CD4-positive, alpha-beta T cell treated with Interleukin-2 at 100 ng/mL for 4 hours (primary cell): Measurements from ENCODE around the gene TCERG1L.

Experiments used
- DNase-seq: peaks from one replicate; pipeline ENCODE4 v3.0.0-alpha.2; 2020; ENCODE audit warnings: low spot score

Gene TCERG1L

DNA sequence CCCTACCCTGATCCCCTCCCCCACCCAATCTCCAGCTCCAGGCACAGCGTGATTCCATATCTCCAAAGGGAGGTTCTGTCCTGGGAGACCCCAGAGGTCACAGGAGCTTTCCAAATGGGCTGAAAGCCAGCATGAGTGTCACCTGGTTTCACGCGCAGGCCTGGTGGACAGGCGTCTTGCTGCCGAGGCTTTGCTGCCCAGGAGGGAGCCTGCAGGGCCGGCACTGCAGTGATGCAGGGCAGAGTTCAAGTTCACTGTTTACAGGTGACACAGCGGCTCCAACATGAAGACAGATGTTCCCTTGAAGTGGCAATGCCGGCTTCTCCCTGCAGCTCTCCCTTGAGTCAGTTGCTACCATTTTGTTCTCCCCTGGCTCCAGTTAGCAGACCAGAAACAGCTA lies 104.3 kb downstream of the TCERG1L start:
- no peak for DNase-seq

DNA sequence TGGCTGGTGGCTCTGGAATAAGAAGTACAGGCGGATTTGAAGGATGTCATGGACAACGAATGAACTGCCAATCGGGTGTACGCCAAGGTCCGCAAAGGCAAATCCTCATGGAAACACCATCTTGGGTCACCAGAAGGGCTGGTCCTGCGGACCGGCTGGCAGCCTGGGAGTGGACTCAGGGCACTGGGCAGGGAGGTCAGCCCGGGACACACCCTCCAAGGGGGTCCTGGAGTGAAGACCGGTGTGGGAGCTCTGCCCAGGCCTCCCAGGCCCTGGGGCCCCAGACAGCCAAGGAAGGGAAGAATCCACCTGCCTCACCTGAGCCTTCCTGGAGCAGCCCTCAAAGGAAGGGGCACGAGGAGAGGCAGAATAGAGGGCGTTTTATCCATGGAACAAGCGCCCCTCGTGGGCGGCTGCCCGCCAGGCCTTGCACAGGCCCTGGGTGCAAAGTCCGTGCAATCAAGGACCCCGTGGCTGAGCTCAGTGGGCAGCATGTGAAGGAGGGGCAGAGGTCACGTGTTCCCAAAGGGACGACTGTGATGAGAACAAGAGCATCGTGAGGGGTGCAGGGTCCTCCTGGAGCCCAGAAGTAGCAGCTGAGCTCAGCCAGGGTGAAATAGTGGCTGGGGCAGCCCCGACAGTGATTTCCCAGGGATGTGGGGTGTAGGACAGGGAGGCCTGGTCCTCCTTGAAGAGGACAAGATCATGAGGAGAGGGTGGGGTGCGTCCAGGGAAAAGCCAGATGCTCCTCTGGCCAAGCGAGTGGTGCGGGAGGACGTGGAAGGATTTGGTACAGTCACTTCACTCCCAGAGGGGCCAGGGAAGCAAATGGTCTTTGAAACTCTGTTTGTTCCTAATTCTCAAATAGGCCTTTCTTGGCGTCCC lies 105.2 kb downstream of the TCERG1L start:
- no peak for DNase-seq

DNA sequence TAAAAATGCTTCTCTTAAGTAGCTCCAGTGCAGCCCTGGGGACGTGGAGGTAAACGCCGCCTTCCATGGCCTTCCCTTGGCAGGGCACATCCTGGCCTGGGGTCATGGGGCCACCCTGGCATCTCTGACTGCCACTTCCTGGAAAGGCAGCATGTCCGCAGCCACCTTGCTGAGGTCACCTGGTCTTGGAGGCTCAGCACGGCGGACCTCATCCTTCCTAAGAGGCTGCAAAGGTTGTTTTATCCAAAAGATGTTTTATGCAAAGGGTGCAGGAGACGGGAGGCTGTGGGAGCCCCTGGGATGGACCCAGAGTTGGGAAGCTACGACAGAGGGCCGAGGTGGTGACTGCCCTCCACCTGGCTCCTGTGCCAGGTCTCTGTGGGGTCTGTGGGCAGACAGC lies 106.0 kb downstream of the TCERG1L start:
- DNase-seq: no peak

DNA sequence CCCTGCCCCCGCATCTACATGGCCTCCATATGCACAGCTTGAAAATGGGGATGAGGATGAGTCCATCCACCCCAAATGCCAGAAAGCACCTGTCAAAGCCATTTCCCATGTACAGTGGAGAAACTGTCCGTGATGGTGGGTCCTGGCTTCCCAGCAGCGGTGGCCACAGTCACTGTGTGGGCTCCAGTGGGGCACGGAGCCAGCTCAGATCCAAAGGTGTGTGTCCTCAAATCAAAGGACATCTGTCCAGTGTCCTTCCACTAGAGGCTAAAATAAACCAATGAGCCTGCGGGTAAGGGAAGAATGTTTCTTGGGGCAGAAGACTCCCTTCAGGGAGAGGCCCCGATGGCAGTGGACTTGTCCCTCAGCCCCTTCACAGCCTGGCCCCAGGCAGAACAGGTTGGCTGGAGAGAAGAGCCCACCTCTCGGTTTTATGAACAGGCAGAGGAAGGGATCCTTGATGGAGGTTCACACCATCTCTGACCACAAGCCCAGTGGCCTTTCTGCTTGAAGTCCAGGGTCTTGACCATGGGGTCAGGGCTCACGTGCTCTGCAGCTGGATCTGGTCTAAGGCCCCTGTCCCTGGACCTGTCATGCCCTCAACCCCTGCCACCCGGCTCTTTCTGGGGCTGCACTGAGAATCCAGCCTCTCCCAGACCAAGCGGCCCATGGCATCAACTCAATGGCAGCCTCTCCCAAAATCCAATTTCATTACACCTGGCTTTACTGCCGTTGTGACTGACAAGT lies 106.9 kb downstream of the TCERG1L start:
- no peak for DNase-seq

DNA sequence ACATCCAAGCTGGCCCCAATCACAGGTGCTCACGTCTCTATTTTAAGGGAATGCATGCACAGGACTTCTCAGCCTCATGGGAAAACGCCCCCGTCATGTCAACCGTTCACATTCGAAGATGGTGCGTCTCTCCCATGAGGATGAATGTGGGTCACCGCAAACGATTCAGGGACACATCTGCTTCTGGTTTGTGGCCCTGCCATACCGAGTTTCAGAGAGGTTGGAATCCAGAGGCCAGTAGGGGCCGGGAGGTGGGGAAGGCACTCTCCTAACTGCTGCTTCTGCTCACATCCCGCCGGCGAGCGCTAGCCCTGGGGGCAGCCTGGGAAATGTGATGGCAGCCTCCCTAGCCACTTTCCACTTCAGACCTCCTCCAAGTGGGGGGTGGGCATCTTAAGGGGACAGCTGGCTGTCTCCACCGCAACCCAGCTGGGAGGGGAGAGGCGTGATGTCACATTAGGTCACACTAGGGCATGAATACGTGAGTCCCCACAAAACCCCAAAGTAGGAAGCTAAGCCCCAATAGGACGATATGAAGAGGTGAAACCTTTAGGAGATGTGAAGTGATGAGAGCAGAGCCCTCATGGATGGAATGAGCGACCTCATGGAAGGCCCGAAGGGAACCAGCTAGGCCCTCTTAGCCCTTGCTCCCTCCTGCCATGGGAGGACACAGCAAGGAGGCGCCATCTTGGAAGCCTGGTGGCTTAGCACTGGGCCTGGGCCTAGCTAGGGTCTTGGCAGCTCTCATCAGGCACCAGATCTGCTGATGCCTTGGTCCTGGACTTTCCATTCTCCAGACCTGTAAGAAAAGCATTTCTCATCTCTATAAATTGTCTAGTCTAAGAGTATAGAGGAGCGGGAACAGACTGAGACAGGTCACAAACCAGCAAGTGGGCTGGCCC lies 107.8 kb downstream of the TCERG1L start:
- no peak for DNase-seq

DNA sequence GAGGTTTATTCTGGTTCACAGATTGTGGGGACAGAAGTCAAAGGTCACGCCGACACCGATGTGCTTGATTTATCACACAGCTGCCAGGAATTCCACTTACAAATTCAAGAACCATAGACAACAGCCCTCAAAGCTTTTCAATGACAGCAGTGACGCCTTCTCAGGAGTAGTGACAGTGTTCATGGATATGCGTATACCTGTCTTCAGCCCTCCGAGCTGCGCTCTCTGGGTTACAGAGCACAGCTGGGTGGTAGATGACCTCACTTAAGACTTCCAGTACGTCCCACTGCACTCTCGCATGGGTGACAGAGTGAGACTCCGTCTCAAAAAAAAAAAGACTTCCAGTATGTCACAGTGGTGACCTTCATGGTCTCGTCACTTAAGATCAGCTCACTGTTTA lies 108.5 kb downstream of the TCERG1L start:
- DNase-seq: no peak

DNA sequence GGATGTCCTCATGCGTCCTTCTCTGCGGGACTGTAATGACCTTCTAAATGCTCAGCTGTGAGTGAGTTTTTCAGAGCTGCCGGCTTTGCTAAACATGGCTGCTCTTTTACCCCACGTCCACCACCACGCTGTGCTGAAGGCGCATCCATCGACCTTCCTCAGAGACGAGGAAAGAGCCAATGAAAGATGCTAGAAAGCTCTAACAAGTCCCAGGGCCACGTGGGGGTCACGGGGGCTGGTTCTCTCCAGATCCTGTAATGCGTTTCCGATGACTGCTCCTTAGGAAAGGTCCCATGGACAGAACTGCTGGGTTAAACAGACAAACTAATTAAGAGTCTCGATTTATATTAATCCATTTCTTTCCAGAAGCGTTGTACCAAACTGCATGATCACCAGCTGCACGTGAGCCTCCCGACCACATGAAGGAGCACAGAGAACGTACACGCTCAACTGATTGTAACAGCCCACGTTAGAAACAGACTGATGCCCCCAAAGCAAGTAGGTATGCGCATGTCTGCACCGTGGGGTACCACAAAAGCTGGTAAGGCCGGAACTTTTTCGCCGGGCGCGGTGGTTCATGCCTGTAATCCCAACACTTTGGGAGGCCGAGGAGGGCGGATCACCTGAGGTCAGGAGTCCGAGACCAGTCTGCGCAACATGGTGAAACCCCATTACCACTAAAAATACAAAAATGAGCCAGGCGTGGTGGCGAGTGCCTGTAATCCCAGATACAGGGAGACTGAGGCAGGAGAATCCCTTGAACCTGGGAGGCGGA lies 109.6 kb downstream of the TCERG1L start:
- no peak for DNase-seq

DNA sequence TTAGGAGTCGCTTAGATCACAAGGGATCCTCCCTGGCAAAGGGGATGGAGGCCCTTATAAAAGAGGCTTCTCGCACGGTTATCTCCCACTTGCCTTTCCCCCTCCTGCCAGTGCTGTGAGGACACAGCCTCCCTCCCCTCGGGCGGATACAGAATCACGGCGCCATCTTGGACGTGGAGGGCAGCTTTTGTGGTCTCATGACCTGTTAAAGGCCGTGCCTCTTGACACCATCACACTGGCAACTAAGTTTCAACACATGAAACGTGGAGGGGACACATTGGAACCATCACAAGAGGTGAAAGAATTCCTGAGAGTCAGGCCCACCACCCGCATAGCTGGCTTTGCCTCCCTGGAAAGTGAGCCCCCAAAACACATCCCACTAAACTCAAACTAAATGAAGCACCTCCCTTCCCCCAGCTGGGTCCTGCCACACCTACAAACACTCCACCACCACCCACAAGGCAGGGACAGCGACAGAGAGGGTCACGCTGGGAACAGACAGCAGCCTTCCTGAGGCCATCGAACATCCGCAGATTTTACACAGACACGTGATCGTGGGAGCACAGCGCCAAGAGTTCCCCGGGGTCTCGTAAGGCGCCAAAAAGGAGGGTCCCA lies 110.6 kb downstream of the TCERG1L start:
- no peak for DNase-seq

DNA sequence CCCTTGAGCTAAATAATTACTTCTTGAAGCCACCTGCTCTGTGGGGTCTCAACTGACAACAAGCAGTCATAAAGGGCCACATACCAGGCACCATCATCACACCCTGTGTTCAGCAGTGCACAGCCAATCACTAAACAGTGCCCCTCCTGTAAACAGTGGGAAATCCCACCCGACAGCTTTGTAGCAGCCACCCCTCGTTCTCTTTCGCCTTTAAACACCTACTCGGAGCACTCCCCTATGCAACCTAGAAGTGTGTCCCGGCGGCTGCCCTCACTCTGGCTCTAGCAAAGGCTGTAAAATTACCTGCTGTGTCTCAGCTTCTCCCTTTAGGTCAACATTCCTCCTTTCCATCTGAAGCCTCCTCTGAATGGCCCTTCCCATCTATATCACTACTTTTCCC lies 111.9 kb downstream of the TCERG1L start:
- DNase-seq: no peak

DNA sequence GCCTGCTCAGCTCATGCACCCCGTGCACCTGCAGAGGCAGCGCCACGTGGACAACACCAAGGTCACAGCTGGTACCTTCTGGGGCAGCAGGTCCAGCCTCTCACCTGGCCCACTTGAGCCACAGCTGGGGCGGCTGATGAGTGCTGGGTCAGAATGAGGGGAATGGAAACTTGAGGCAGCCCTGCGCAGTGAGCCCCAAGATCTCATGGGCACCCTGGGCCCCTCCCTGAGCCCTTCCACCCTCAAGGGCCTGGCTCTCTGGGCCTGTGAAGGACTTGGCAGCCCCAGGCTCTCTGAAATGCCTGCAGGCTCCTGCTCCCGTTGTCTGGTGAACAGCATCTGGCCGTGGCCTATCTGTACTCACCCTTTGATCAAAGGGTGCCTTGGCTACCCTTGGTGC lies 112.7 kb downstream of the TCERG1L start:
- DNase-seq: no peak

DNA sequence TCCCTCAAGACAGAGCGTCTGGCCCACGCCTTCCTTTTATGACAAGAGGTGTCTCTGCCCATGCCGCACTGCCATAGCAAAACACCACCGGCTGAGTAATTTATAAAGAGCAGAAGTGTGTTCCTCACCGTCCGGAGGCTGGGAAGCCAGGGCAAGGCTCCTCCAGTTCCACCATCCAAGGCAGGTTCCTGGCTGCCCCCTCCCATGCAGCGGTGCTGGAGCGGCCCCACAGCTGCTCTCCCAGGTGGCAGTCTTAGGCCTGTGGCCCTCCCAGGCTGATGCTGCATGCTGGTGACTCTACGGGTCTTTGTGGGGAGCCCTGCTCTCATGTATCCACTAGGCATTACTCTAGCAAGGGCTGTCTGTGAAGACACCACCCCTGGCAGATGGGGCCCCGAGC lies 113.1 kb downstream of the TCERG1L start:
- no peak for DNase-seq

DNA sequence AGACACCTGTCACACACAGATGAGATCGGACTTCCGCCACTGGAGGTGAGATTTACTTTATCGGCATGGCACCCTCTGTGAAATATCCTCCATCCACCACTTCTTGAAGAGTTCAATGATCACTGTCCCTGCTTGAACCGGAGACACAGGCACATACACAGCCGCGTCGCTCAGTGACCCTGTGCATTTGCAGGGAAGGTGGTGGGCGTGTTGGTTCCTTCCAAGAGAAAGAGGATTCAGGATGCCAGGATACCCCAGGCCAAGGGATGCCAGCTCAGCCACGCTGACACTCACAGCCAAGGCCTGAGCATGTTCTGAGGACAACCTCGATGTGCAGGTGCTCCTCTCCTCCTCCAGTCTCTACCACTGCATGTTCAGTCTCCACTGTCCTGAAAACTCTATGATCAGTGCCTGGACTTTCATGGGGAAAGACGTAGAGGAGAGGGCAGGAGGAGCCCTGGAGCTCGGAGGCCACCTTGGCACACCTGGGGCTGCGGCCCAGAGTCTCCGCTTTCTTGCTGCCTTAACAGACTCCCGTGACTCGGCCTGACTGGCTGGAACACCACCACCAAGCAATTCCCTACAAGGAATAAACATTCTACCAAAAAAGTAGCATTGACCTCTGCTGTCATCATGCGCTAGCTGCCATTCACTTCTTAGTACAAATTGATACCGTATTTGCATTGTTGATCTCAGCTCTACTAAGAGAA lies 115.2 kb downstream of the TCERG1L start:
- no peak for DNase-seq

DNA sequence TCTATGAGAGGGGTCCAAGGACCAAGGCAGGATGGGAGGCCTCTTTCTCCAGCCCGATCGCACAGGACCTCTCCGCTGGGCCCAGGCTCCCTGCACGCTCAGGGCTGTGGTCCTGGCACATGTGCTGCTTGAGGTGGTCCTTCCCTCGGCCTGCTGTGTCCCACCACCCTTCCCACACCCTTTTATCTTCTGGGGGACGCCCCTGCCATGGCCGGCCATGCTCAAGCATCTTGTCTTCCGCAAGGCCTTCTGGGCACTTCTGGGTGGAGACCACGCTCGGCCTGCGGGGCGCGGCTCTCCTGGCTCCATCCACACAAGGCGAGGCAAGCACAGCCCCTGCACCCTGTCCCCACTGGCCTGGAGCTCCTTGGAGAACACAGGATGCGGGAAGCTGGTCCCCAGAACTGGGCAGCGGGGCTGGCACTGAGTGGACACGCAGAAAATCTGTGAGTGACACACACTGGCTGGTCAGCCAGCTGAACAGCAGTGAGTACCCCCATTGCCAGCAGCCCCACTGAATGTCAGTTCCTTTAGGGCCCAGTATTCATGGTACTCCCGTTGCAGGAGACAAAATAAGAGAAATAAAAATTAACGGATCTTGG lies 115.9 kb downstream of the TCERG1L start:
- no peak for DNase-seq

DNA sequence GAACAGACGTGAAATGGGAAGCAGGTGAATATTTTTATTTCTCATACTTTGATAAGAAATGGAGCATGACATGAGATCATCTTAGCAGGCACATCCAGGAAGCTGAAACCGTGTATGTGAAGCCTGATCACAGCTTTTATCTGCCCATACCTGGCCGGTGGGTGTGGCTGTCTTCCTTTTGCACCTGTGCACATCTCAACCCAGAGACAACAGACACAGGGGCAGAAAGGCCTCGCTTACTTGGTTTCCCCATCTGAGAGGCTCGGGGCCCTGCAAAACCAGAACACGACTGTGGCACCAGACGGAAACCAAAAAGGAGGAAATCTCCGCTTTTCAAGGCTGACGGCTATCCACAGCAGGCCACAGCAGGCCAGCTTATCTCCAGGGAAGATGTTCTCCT lies 116.4 kb downstream of the TCERG1L start:
- no peak for DNase-seq

DNA sequence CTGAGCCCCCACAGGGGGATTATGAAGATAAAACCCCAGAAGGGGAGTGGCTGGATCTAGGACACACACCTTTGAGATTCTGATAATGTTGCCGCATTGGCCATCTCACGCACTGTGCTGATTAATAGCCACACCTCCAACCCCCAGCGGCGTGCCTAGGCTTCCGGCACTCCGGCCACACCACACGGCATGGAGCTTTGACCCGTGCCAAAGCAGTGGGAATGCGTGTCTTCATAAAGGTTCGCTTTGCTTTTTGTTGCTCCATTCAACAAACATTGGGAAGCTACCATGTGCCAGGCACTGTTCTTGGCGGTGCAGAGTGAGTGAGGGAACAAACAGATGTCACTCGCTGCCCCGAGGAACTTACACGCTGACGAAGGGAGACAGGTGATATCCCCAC lies 117.6 kb downstream of the TCERG1L start:
- DNase-seq: no peak

DNA sequence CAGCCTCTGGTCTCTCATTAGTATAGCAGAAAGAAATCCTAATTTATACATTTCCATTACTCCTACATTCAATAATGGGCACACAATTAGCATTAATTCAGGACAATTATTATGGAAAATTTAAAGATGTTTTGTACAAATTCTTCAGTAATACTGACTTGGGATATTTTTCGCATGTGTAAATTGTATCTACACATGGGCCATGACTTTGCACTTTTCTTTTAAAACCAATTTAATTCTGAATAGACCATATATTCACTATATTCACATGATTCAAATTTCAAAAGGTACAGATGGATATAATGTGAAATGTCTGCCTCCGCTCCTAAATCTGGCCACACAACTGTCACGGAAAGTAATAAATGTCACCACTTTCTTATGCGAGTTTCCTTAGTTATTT lies 123.0 kb downstream of the TCERG1L start:
- no peak for DNase-seq

DNA sequence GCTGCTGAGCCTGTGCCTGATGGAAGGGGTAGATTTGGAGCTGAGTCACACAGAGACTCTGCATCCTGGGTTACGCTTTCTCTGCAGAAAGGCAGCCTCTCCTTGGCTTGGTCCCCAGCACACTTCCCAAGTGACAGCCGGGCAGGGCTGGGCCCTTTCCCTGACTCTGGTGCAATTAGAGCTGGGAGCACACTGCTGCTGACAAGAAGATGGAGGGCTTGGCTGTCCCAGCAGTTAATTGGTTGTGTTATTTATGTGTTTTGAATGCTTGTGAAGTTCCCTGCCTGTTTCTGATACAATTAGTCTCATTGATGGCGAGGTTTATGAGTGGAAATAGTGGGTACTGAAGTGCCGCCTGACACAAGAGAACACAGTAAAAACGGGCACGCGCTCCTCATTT lies 123.6 kb downstream of the TCERG1L start:
- DNase-seq: no peak

DNA sequence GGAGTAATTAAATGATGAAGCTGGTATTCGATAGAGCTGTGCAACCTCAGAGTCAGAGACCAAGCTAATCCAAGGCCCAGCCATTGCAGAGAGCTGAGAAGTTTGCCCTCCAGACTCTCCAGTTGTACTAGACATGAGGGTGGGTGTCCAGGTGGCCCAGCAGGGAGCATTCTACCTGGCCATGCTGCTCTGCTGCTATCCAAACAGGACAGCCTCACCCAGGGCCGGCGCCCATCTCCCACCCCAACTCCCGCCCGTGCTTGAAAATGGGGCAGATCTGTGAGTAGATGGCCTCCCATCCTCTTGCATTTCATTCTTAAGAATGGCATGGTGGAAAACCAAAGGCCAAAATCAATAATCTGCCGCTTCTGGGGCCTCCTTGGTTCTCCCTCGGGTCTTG lies 124.2 kb downstream of the TCERG1L start:
- no peak for DNase-seq

DNA sequence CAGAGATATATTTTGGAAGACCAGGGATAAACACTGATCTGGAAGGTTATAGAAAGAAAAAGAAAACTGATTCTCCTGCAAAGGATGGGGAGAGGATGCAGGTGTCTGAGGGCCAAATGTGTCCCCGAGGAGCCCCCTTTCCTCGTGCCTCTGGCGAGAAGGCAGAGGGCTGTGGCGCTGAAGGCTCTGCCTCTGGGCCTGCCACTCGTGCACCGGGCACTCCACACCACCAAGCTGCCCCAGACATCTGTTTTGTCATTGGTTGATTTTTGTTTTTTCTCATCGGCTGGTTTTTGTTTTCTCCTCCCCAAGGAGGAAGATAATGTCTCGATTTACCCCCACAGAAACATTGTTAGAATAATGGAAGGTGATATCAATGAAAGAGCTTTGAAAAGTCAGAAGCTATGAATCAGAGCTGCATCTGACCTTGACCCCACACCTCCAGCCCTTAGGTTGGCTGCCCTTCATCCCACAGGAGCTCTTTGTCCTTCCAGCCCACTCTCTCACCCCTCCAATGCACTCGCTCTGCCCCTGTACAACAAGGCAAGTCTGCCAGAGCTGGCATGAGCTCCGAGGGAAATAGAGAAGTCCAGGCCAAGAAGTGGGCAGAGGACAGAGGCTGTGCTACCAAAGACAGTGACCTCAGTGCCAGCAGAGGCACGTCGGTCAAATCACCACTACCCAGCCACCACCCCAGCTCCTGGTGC lies 124.8 kb downstream of the TCERG1L start:
- no peak for DNase-seq

DNA sequence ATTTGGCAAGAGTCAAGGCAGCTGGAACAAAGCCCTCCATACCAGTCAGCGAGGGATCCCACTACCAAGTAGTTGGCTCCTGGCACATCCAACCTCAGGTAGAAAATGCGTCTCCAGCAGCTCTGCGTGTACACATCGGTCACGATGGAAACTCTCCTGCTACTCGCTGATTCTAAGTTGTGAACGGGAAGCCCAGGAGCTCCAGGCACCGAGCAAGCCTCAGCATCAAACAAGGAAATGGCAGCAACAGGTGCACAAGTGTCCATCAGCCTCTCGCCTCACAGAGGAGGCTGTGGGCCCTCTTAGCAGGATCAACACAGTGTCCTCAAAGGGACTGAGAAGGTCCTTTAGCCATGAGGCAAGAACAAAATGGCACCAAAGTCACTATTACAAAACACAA lies 127.0 kb downstream of the TCERG1L start:
- DNase-seq: no peak
